ENCODE results near the gene FAIM2. TPM values are rescaled to one million over a fixed set of nuclear protein-coding genes. Genes with fewer than 3 reads are reported as not detected.
A peak's percentile ranks its signal among the peaks of the same experiment; 100 is the strongest.

The FAIM2 gene
- total and polyA plus RNA-seq, 5 experiments from 2014 or later, result 0.39 TPM; not detected in 4

DNA sequence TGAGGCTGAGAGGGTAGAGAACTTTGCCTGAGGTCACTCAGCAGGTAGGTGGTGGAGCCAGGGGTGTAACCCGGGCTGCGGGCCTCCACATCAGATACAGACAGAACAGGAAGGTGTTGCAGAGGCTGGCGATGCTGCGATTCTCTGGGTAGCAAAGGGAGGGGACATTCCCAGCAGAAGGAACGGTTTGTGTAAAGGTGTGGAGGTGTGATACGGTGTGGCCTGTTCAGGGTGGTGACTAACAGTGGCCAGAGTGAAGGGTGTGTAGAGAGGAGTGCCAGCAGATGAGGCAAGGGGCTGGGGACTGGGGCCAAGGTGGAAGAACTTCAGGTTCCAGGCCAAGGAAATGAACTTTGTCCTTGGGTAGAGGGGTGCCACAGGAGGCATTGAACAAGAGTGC, 18.2 kb upstream of the FAIM2 start:
- POLR2A ChIA-PET, result no interaction called here
- DNase-seq, result no peak
- ATAC-seq, result no peak
- Mint-ChIP-seq H3K27me3 (peaks cover under 1 to 5% (median 2%) of the 10 kb centered on the region in 5 donors), H3K4me1 (peaks cover 0 to 2% (median 0%) of the 10 kb centered on the region in 4 donors), H3K27ac (no peak overlapping the region), H3K36me3 (no peaks in the 10 kb centered on the region), H3K4me3 (no peak overlapping the region), H3K9me3 (no peaks in the 10 kb centered on the region)

DNA sequence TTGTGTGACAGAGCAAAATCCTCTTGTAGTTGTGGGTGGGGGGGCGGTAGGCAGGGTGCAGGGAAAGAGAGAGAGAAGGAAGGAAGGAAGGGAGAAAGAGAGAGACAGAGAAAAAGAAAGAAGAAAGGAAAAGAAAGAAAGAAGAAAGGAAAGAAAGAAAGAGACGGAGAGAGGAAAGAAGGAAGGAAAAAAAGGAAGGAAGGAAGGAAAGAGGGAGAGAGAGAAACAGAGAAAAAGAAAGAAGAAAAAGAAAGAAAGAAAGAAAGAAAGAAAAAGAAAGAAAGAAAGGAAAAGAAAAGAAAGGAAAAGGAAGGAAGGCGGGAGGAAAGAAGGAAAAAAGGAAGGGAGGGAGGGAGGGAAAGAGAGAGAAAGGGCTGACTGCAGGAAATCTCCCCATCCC, 17.6 kb upstream of the FAIM2 start:
- ATAC-seq (no peak), DNase-seq (no peak)
- Mint-ChIP-seq H3K27me3 (peaks cover 1 to 9% (median 4%) of the 10 kb centered on the region in 5 donors), H3K9me3 (no peaks in the 10 kb centered on the region), H3K4me3 (no peak overlapping the region), H3K36me3 (no peaks in the 10 kb centered on the region), H3K4me1 (peaks cover 0 to 2% (median 0%) of the 10 kb centered on the region in 4 donors), H3K27ac (no peak overlapping the region)
- POLR2A ChIA-PET, result no interaction called here

DNA sequence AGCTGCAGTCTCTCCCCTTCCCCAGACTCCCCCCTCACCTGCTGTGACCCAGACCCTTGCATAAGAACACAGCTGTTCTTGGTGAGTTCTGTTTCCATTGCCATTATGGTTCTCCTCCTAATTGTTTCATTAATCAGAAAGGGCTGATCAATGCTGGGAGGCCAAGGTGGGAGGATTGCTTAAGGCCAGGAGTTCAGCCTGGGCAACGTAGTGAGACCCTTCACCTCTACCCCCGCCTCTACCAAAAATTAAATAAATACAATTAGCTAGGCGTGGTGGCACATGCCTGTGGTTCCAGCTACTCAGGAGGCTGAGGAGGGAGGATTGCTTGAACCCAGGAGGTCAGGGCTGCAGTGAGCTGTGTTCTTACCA, 17.2 kb upstream of the FAIM2 start:
- Mint-ChIP-seq H3K36me3 (no peaks in the 10 kb centered on the region), H3K4me1 (peaks cover 0 to 2% (median 0%) of the 10 kb centered on the region in 4 donors), H3K27ac (no peak overlapping the region), H3K9me3 (no peaks in the 10 kb centered on the region), H3K27me3 (peaks cover 1 to 9% (median 4%) of the 10 kb centered on the region in 5 donors), H3K4me3 (no peak overlapping the region)
- ATAC-seq, result no peak
- DNase-seq, result no peak
- POLR2A ChIA-PET, result no interaction called here

DNA sequence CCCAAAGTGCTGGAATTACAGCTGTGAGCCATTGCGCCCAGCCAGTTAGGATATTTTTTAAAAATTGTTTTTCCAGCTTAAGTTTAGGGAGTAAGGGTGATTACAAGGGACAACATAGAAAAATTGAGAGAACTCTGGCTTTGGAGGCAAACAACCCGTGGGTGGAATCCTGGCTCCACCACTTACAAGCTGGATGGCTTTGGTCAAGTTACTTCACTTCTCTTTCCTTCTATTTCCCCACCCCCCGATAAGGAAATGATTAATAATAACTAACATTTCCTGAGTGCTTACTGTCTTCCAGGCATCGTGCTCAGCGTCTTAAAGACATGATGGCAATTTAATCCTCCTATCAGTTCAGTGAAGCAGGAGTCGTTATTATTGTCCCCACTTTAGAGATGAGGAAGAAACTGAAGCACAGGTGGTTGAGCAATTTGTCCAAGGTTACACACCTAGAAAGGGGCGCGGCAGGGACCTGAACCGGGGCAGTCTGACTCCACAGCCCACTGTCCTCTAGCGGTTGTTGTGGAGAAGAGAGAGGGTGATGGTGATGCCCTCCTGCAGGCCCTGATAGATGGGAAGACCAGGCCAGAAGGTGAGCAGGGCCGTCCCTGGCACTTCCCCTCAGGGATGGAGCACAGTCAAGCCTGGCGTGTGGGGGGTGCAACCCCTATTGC, 16.7 kb upstream of the FAIM2 start:
- DNase-seq (no peak), ATAC-seq (no peak)
- H3K27ac Mint-ChIP-seq, result peak overlapping the region in 1 of 10 donors; percentile 20
- POLR2A ChIA-PET, result no interaction called here
- peaks cover 1 to 9% (median 4%) of the 10 kb centered on the region in 5 donors for H3K27me3 Mint-ChIP-seq
- H3K9me3 Mint-ChIP-seq, result no peaks in the 10 kb centered on the region
- H3K36me3 Mint-ChIP-seq, result no peaks in the 10 kb centered on the region
- no peak overlapping the region for H3K4me3 Mint-ChIP-seq
- H3K4me1 Mint-ChIP-seq, result peaks cover 0 to 2% (median 0%) of the 10 kb centered on the region in 4 donors

DNA sequence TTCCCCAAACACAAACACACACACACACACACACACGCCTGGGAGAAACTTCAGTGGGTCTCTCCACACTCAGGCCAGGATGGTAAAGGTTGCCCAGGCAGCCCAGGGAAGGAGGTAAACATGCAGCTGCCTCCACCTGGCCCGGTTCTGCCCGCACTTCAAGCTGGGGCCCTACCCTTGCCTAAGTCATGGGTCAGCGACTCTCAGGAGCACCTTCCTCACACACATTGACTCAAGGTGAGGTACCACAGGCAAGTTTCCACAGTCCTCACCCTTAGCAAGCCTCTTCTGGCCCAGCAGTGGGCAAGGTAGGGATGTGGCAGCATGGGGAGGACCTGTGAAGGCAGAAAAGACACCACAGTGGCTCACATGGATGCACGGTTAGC, 14.1 kb upstream of the FAIM2 start:
- Mint-ChIP-seq H3K9me3 (no peaks in the 10 kb centered on the region), H3K27me3 (peaks cover 2 to 9% (median 4%) of the 10 kb centered on the region in 5 donors), H3K36me3 (no peaks in the 10 kb centered on the region), H3K4me1 (no peaks in the 10 kb centered on the region), H3K4me3 (no peak overlapping the region), H3K27ac (no peak overlapping the region)
- ATAC-seq, result no peak
- no peak for DNase-seq
- POLR2A ChIA-PET, result interaction anchor here (0.6 kb wide), 1 partner anchor 94 kb away, joined by 4 read pairs; no protein-coding TSS in a partner anchor

DNA sequence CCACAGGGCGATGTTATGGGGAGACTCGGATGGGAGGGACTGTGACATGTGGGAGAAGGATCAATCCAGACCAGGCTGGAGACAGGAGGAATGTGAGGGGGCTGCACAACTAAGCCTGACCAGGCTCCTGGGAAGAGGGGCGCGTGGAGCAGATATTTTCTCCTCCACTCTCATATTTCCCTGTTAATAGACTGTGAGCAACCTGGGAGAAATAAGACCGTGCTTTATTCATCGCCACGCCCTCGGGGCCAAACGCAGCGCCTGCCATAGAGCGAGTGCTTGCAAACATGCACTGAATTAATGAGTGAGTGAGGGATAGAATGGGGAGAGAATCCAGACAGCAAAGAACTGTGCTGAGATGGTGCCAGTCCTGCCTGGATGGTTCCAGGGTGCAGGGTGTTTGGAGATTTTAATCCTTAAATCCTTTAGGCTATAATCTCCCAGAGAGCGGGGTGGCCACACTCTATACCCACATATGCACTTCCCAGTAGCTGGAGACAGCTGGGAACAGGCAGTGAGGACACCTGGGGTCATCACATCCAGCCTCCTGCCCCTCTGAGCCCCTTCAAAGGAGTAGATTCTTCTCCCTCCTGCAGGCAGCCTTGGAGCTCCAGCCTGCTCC, 13.6 kb upstream of the FAIM2 start:
- H3K27me3 Mint-ChIP-seq, result peaks cover 2 to 9% (median 4%) of the 10 kb centered on the region in 5 donors
- POLR2A ChIA-PET, result no interaction called here
- ATAC-seq (no peak), DNase-seq (no peak)
- H3K9me3 Mint-ChIP-seq, result no peaks in the 10 kb centered on the region
- no peak overlapping the region for H3K27ac Mint-ChIP-seq
- no peaks in the 10 kb centered on the region for H3K36me3 Mint-ChIP-seq
- no peak overlapping the region for H3K4me3 Mint-ChIP-seq
- H3K4me1 Mint-ChIP-seq, result no peaks in the 10 kb centered on the region

DNA sequence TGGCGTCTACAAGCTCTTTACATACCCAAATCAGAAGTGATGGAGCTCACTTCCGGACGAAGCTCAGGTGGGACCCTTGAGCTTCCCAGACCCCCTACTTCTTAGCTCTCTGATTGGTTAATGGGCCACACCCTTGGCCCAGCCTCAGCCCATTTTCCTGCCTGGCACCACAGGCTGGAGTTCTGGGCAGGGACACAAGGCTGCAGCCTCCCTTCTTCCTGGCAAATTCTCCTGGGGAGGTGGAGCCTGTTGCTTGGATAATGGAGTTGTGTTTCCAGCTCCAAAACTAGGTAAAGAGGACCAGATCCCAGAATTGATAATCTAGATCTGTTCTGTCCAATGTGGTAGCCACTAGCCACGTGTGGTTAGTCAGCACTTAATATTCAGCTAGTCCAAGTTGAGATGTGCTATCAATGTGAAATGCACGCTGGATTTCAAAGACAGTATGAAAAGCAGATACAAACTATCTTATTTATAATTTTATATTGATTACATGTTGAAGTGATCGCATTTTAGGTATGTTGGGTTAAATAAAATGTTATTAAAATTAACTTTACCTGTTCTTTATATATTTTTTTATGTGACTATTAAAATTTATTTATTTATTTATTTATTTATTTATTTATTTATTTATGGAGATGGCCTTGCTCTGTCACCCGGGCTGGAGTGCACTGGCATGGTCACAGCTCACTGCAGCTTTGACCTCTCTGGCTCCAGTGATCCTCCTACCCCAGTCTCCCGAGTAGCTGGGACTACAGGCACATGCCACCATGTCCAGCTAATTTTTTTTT, 12.6 kb upstream of the FAIM2 start:
- ATAC-seq, result no peak
- H3K4me1 Mint-ChIP-seq, result no peaks in the 10 kb centered on the region
- no peak for DNase-seq
- no peak overlapping the region for H3K4me3 Mint-ChIP-seq
- H3K27me3 Mint-ChIP-seq, result peaks cover 2 to 9% (median 4%) of the 10 kb centered on the region in 5 donors
- no peaks in the 10 kb centered on the region for H3K36me3 Mint-ChIP-seq
- POLR2A ChIA-PET, result no interaction called here
- no peaks in the 10 kb centered on the region for H3K9me3 Mint-ChIP-seq
- no peak overlapping the region for H3K27ac Mint-ChIP-seq

DNA sequence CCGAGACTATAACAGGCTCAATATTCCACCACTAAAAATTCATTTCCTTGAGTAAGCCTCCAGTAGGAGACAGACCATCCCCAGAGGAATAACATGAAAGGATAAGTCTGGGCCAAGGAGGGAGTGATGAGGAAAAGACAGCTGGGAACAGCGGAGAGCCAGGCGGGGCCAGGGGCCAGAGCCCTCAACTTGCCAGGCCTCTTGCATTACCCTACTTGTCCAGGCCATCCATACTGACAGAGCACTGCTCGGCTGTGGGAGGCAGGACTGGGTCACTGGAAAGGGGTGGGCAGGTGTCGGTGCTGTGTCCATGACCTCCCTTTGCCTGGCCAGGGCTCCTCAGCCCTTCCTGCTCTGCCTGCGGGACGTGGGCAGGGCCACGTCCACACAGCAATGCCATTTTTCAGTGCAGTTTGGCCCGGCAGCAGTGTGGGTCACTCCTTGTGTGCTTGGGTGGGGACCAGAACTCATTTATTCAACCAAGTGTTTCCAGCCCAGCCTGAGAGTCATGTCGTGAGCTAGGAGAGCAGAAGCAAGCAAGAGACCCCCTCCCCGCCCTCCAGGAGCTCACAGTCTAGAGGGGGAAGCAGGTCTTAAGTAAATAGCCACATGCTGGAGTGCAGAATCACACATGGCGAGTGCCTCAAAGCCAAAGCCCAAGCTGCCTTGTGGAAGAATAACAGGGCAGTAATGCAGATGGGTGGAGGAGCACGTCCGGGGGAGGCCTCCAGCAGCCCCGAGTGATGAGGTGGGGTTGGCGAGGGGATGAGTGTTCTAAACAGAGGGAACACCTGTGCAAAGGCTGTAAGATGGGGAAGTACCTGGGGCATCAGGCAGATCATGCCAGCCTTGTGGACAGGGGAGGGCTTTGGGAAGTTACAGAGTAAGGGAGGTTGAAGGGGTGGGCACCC, 8.9 kb upstream of the FAIM2 start:
- DNase-seq (no peak), ATAC-seq (no peak)
- H3K27me3 Mint-ChIP-seq, result peaks cover 2 to 13% (median 6%) of the 10 kb centered on the region in 5 donors
- POLR2A ChIA-PET, result no interaction called here
- H3K4me1 Mint-ChIP-seq, result no peaks in the 10 kb centered on the region
- no peaks in the 10 kb centered on the region for H3K36me3 Mint-ChIP-seq
- H3K27ac Mint-ChIP-seq, result no peak overlapping the region
- H3K9me3 Mint-ChIP-seq, result no peaks in the 10 kb centered on the region
- H3K4me3 Mint-ChIP-seq, result no peak overlapping the region

DNA sequence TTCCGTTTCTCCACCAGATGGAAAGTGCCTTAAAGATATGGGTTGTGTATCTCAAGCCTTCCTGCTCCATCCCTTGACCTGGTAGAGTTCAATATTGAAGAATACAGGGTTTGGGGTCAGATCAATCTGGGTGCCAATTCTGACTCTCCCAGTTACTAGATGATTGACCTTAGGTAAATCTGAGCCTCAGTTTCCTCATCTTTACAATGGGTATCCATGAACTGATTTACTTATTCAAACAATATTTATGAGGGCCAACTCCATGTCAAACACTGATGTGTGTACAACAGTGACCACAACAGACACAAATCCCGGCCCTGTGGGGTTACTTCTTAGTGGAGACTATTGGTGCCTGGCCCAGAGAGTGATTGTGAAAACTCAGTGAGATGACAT, 7.5 kb upstream of the FAIM2 start:
- H3K4me3 Mint-ChIP-seq, result no peak overlapping the region

DNA sequence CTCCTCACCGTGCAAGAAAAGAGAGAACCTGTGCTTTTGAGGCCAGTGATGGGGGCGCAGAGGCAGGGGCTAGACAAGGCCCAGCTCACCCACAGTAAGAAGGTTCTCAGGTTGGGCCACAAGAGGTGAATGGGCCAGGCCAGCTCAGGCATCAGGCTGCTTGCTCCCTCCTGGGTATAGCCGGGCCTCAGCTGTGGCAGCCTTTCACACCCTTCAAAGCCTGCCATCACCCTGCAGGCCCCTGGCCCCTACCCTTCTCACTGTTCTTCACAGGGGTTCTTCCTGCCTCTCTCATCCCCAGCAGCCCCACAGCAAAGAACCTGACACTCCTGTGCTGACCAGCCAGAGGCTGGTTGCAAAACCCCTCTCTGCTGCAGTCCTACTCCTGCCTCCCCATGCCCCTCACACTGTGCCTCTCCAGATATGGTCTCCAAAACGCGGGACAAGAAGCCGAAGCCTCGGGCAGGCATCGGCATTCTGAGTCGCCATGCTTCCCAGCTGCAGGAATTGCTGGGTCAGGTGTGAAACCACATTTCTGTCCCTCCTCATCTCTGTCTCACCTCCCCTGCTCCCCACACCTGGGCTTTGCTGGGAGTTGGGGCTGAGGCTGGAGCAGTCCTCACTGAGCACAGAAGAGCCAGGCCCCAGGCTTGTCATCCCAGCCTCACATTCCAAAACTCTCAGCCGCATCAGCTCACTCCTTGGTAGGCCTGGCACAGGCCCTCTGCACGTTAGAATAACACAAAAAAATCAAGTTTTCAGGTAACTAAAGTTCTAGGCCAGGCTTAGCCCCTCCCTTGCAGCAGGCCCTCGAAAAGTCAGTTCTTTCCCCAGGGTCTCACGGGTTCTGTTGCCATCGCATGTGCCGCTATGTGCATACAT, 6.9 kb upstream of the FAIM2 start:
- no peak for DNase-seq
- H3K36me3 Mint-ChIP-seq, result no peaks in the 10 kb centered on the region
- POLR2A ChIA-PET, result no interaction called here
- no peak overlapping the region for H3K27ac Mint-ChIP-seq
- H3K9me3 Mint-ChIP-seq, result no peaks in the 10 kb centered on the region
- no peak overlapping the region for H3K4me3 Mint-ChIP-seq
- peaks cover 2 to 13% (median 7%) of the 10 kb centered on the region in 5 donors for H3K27me3 Mint-ChIP-seq
- ATAC-seq, result no peak
- H3K4me1 Mint-ChIP-seq, result no peaks in the 10 kb centered on the region

More for the DNA sequence above, 7.5 kb upstream of the FAIM2 start:
- no peak for DNase-seq
- no peak overlapping the region for H3K27ac Mint-ChIP-seq
- no peak for ATAC-seq
- no peaks in the 10 kb centered on the region for H3K9me3 Mint-ChIP-seq
- H3K27me3 Mint-ChIP-seq, result peaks cover under 1 to 13% (median 2%) of the 10 kb centered on the region in 5 donors
- no peaks in the 10 kb centered on the region for H3K36me3 Mint-ChIP-seq
- H3K4me1 Mint-ChIP-seq, result no peaks in the 10 kb centered on the region
- POLR2A ChIA-PET, result no interaction called here

DNA sequence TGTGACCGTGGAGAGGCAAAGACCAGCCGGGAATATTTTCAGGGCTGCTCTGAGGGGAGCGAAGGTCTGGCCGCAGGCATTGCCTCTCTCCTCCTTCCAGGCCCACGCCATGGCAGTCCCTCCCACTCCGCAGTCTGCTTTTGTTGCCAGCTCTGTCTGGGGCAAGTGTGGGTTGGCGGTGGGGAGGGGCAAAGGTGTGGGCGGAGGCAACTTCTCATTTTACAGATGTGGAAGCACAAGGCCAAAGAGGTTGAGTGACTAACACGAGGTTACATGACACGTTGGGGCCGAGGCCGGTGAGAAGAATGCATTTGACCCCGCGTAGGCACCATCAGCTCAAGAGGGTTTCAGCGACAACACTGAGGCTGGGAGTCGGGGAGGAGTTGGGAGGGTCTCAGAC, 6.1 kb upstream of the FAIM2 start:
- Mint-ChIP-seq H3K27me3 (peaks cover 1 to 13% (median 9%) of the 10 kb centered on the region in 5 donors), H3K9me3 (no peaks in the 10 kb centered on the region), H3K27ac (no peak overlapping the region), H3K4me3 (no peak overlapping the region), H3K4me1 (no peaks in the 10 kb centered on the region), H3K36me3 (no peaks in the 10 kb centered on the region)
- DNase-seq, result no peak
- POLR2A ChIA-PET, result no interaction called here
- no peak for ATAC-seq

DNA sequence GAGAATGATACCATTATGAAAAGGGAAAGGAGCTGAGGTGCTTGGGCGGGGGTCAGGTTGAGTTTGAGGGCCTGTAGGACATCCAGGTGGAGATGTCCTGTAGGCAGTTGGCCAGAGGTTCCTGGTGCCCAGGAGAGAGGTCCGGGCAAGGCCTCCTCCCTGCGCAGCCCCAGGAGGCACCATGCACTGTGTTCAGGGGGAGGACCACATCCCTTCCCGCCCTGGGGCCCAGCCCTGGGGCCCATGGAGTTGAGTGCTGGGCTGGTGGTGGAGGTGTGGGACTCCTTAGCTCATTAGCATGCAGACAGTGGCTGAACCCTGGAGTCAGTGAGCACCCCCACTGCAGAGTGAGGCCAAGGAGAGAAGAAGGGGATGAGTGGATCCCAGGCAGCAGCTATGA, 5.7 kb upstream of the FAIM2 start:
- Mint-ChIP-seq H3K27me3 (peaks cover 1 to 17% (median 9%) of the 10 kb centered on the region in 5 donors), H3K4me3 (no peak overlapping the region), H3K27ac (peak overlapping the region in 1 of 10 donors; percentile 14), H3K4me1 (peaks cover under 1 to 5% (median 4%) of the 10 kb centered on the region in 4 donors), H3K9me3 (no peaks in the 10 kb centered on the region), H3K36me3 (no peaks in the 10 kb centered on the region)
- DNase-seq (no peak), ATAC-seq (no peak)
- POLR2A ChIA-PET, result no interaction called here
